ENCODE results near the gene KCNQ1.

The KCNQ1 gene

DNA sequence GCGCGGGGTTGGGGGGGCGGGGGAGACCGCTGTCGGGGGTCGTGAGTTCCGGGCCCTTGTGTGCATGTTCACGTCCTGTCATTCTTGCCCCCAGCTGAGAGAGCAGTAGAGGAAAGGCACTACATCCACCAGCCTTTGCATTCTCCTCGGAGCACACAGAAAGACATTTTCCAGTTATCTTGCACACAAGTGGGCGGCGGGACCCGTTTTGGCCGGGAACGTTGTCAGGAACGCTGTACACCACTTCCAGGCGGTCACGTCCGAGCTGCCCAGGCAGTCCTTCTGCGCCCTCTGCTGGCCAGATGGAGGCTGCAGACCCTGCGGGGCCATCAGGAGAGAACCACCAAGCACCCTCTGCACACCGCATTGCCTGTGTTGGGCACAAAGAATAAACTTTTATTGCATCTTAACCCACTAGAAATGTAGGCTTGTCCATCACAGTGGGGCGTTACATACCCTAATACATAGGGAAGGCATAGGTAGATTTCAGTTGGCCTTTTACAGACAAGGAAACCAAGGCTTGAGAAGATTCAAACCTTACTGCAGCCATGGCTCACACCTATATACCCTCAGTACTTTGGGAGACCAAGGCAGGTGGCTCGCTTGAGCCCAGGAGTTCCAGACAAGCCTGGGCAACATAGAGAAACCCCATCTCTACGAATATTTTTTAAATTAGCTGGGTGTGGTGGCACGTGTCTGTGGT is 443.6 kb downstream of the KCNQ1 start:
- Histone ChIP-seq H3K36me3 (ENCODE audit: low read depth) (no peaks in the 10 kb centered on the region), H3K27me3 (ENCODE audit: insufficient read depth, poor library complexity, severe bottlenecking) (no peaks in the 10 kb centered on the region), H3K4me1 (ENCODE audit: insufficient read depth, poor library complexity, severe bottlenecking) (peaks cover 22% of the 10 kb centered on the region), H3K9me3 (ENCODE audit: severe bottlenecking) (no peaks in the 10 kb centered on the region), H3K4me3 (ENCODE audit: severe bottlenecking) (no peak overlapping the region), H3K27ac (ENCODE audit: poor library complexity, severe bottlenecking) (no peak overlapping the region)
- ATAC-seq (ENCODE audit: low read depth): peak; percentile 60
- no peak for DNase-seq (ENCODE audit: low spot score)
- TF ChIP-seq, protein P1, sequence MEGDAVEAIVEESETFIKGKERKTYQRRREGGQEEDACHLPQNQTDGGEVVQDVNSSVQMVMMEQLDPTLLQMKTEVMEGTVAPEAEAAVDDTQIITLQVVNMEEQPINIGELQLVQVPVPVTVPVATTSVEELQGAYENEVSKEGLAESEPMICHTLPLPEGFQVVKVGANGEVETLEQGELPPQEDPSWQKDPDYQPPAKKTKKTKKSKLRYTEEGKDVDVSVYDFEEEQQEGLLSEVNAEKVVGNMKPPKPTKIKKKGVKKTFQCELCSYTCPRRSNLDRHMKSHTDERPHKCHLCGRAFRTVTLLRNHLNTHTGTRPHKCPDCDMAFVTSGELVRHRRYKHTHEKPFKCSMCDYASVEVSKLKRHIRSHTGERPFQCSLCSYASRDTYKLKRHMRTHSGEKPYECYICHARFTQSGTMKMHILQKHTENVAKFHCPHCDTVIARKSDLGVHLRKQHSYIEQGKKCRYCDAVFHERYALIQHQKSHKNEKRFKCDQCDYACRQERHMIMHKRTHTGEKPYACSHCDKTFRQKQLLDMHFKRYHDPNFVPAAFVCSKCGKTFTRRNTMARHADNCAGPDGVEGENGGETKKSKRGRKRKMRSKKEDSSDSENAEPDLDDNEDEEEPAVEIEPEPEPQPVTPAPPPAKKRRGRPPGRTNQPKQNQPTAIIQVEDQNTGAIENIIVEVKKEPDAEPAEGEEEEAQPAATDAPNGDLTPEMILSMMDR (IDR thresholded peaks at IDR 0.05; ENCODE audit: poor library complexity, severe bottlenecking): peak; percentile 93

DNA sequence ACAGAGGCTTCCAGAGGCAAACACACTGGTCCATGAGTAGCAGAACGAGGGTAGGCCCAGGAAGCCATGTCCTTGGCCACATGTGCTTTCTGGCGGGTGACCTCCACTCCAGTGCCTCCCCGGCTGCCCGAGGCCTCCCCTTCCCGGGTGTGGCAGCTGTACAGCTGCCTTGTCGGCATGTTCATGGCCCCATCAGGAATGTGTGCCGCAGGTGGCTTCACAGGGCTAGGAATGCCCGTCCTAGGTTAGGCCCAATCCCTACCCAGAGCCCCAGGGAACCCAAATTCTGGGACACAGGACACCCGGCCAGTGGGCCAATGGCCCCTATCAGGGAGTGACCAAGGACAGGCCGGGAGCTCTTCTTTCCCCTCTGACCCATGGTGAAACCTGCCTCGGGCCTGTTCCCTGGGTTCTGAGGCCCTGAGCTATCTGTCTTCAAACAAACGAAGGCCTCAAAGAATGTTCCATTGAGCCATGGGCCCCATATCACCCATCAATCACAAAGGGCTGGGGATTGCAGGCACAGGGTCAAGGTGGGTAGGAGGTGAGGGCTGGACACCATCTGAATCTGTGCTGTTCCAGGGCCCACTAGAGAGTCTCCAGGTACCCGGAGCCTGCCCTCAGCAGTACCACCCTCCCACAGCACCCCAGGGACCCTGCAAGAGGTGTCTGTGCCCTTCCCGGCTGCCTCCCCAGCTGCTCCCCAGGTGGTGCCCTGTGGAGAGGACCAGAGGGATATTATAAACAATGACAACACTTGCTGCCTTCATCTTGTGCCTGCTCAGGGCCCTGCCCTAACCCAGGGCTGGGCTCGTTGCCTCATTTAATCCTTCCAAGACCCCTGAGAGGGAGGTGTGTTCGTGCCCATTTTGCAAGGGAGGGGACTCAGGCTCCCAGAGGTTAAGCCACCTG is 444.8 kb downstream of the KCNQ1 start:
- DNase-seq (ENCODE audit: low spot score) (no peak), ATAC-seq (ENCODE audit: low read depth) (no peak)
- H3K9me3 ChIP-seq (ENCODE audit: severe bottlenecking): no peaks in the 10 kb centered on the region
- peak overlapping the region; percentile 85 for H3K27ac ChIP-seq (ENCODE audit: poor library complexity, severe bottlenecking)
- no peaks in the 10 kb centered on the region for H3K27me3 ChIP-seq (ENCODE audit: insufficient read depth, poor library complexity, severe bottlenecking)
- H3K4me1 ChIP-seq (ENCODE audit: insufficient read depth, poor library complexity, severe bottlenecking): peaks cover 22% of the 10 kb centered on the region
- no peaks in the 10 kb centered on the region for H3K36me3 ChIP-seq (ENCODE audit: low read depth)
- H3K4me3 ChIP-seq (ENCODE audit: severe bottlenecking): no peak overlapping the region
- TF ChIP-seq, protein P1 (IDR thresholded peaks at IDR 0.05; ENCODE audit: poor library complexity, severe bottlenecking): no peak

DNA sequence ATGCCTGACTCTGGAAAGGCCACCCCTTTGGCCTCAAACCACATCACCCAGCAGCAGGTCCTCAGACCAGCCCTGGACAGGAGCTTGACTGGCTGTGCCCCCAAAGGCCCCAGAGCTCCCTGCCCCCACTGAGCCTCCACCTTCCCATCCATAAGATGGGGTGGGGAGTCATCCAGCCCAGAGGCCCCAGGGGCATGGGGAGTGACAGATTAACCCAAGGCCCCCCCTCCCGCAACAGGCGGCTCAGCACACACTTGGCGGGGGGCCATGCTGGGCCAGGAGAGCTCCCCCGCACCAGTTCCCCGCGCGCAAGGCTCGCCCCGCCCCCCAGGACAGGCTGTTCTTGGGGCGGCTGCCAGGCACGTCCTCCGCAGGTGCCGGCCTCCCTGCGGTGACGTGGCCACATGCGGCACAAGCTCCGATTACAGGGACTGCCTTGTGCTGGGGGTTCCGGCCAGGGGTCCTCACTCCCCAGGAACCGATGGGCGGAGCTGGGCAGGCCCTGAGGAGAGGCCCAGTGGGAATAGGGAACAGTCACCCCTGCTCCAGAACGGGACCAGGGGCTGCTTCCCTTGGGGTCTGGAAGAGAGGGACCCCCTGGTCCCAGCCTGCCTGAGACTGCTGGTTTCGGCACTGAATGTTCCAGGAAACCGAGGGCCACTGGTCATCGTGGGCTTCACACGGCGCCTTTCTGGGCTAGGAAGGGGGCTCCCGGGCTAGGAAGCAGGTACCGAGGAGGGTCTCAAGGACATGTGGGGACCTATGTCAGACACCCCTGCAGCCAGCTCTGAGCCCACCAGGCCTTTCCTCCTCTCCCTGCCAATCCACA is 445.9 kb downstream of the KCNQ1 start:
- Histone ChIP-seq H3K27me3 (ENCODE audit: insufficient read depth, poor library complexity, severe bottlenecking) (no peaks in the 10 kb centered on the region), H3K36me3 (ENCODE audit: low read depth) (no peaks in the 10 kb centered on the region), H3K4me1 (ENCODE audit: insufficient read depth, poor library complexity, severe bottlenecking) (peaks cover 22% of the 10 kb centered on the region), H3K27ac (ENCODE audit: poor library complexity, severe bottlenecking) (peak overlapping the region; percentile 85), H3K4me3 (ENCODE audit: severe bottlenecking) (peak overlapping the region; percentile 7), H3K9me3 (ENCODE audit: severe bottlenecking) (no peaks in the 10 kb centered on the region)
- DNase-seq (ENCODE audit: low spot score): peak; percentile 84
- TF ChIP-seq, protein P1 (IDR thresholded peaks at IDR 0.05; ENCODE audit: poor library complexity, severe bottlenecking): no peak
- ATAC-seq (ENCODE audit: low read depth): peak; percentile 31; the same call in 2 of the 3 replicates

DNA sequence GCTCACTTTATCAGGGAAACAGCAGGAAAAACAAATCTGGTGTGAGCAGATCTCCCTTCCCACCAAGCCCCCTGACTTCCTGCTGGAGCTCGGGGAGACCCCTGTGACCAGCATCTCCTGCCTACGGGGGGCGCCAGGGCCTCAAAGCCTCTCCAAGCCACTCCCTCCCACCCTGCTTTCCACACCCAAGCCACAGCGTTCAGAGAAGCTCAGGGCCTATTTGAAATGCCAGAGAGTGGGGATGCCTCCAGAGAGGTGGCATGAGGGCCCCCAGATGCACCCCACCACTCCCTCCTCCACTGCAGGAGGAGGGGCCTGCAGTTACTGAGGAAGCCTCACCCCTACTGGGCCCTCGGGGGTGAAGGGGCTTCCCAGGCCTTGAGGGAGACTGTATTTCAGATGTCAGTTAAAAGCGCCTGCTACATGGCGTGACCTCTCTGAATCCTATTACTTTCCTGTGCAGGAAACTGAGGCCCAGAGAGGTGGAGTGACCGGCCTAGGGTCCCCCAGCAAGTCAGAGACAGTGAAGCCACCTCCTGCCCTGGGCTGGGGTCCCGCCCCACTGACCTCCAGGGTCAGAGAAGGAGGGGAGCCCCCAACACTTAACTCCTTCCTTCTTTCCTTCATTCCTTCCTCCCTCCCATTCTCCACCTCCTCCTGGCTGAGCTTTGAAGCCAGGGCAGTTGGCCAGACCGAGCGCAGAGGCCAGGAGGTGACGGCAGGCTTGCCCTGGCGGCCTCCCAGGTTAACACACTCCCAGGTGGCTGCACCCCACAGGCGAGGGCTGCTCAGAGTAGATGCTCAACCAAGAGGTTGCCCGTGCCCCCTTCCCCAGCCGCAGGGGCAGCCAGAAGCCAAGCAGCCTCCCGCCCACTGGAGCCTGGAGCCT is 446.8 kb downstream of the KCNQ1 start:
- H3K27me3 ChIP-seq (ENCODE audit: insufficient read depth, poor library complexity, severe bottlenecking): no peaks in the 10 kb centered on the region
- H3K9me3 ChIP-seq (ENCODE audit: severe bottlenecking): no peaks in the 10 kb centered on the region
- TF ChIP-seq, protein P1 (IDR thresholded peaks at IDR 0.05; ENCODE audit: poor library complexity, severe bottlenecking): no peak
- DNase-seq (ENCODE audit: low spot score): no peak
- H3K36me3 ChIP-seq (ENCODE audit: low read depth): no peaks in the 10 kb centered on the region
- no peak overlapping the region for H3K4me3 ChIP-seq (ENCODE audit: severe bottlenecking)
- H3K27ac ChIP-seq (ENCODE audit: poor library complexity, severe bottlenecking): peak overlapping the region; percentile 85
- H3K4me1 ChIP-seq (ENCODE audit: insufficient read depth, poor library complexity, severe bottlenecking): peaks cover 22% of the 10 kb centered on the region
- no peak for ATAC-seq (ENCODE audit: low read depth)
